Aorta (tissue), 5 donors: ENCODE results near the gene VWC2L. TPM values are rescaled to one million over a fixed set of nuclear protein-coding genes. Genes with fewer than 3 reads are reported as not detected.
A peak's percentile ranks its signal among the peaks of the same experiment; 100 is the strongest.

Experiments used
- ATAC-seq: fragments of 200-7000 bp; cut with Tn5 transposase; one replicate; pipeline ENCODE4 v1.9.1; 2022; ENCODE audit warnings: moderate library complexity; ENCODE audit not compliant: low FRiP score
- DNase-seq, 2 donors: peaks; one replicate each; pipeline ENCODE4 v3.0.0-alpha.2; 2020
- H3K27ac ChIP-seq, 2 donors: one replicate each; pipeline ENCODE4 v1.5.1; 2013; ENCODE audit warnings: low read length in 2 of 2, mild to moderate bottlenecking in 2 of 2, moderate library complexity in 2 of 2, control low read depth in 1 of 2, inconsistent platforms in 1 of 2, low read depth in 1 of 2
- H3K27me3 ChIP-seq, 2 donors: one replicate each; pipeline ENCODE4 v1.6.1; 2013; ENCODE audit warnings: control low read depth in 1 of 2, low read length in 1 of 2, mild to moderate bottlenecking in 1 of 2, moderate library complexity in 1 of 2; ENCODE audit not compliant: insufficient read depth in 2 of 2, control insufficient read depth in 1 of 2
- H3K36me3 ChIP-seq, 2 donors: one replicate each; pipeline ENCODE4 v1.6.1; 2013; ENCODE audit warnings: control low read depth in 1 of 2, low read length in 1 of 2, mild to moderate bottlenecking in 1 of 2; ENCODE audit not compliant: insufficient read depth in 2 of 2, control insufficient read depth in 1 of 2
- H3K4me1 ChIP-seq, 2 donors: one replicate each; pipeline ENCODE4 v1.6.1; 2013; ENCODE audit warnings: low read length in 2 of 2, control low read depth in 1 of 2, mild to moderate bottlenecking in 1 of 2, moderate library complexity in 1 of 2; ENCODE audit not compliant: insufficient read depth in 2 of 2, control insufficient read depth in 1 of 2
- H3K4me3 ChIP-seq, 2 donors: one replicate each; pipeline ENCODE4 v1.5.1; 2013; ENCODE audit warnings: low read length in 2 of 2, control low read depth in 1 of 2, mild to moderate bottlenecking in 1 of 2
- H3K9me3 ChIP-seq: one replicate; pipeline ENCODE4 v1.6.1; 2013; ENCODE audit warnings: mild to moderate bottlenecking, low read length; ENCODE audit not compliant: control insufficient read depth
- WGBS, 2 donors: extraction: QIAGEN DNeasy Blood & Tissue Kit; methylation state at CpG; one replicate each; pipeline ENCODE4 v1.1.7; 2013; 5-methylcytosine and 5-hydroxymethylcytosine counted together
- intact Hi-C, 2 donors: fragments of 100-400 bp; cut with DNase I; formaldehyde crosslinking; loops; one replicate each; pipeline versions ENCODE4 v1.14.2 to v1.15.0; 2022
- polyA plus RNA-seq, 2 donors: library from polyadenylated mRNA; stranded (reverse); fragments of 200-250 nt; gene quantifications; one replicate each; pipeline ENCODE4 v1.2.3, GENCODE V29; 2013
- total RNA-seq, 2 donors: library from RNA; stranded (reverse); fragmentation: NEBNext Ultra II Directional; extraction: Animal tissue kit (Norgen Biotek cat#: 25700); gene quantifications; one replicate each; pipeline ENCODE4 v1.2.1, GENCODE V29; 2021
- donor health status: healthy with polysubstance abuse.
- donor health status: Bipolar disorder and iron deficiency.
- donor health status: DM: no; HTN: no; CAD: no.
- donor health status: DM: no; HTN: no; CAD: no.
- donor health status: DM: yes; HTN: yes; CAD: no.

Gene VWC2L
- total and polyA plus RNA-seq, 4 donors, result not detected

- H3K27ac ChIP-seq, result no peak overlapping the region
- intact Hi-C loops, result no loop called here
- ATAC-seq (no peak), DNase-seq (no peak)
- H3K4me3 ChIP-seq, result no peak overlapping the region
- H3K9me3 ChIP-seq, result no peaks in the 10 kb centered on the region
- H3K27me3 ChIP-seq, result no peaks in the 10 kb centered on the region
- H3K4me1 ChIP-seq, result no peaks in the 10 kb centered on the region
- no peaks in the 10 kb centered on the region for H3K36me3 ChIP-seq
- WGBS, 2 donors, result 84 to 87% methylated on average over 4 of the region's 4 CpGs
Measured at GRCh38 chr2:214450118-214450894, 39.5 kb downstream of the VWC2L start.

- Histone ChIP-seq H3K9me3 (no peaks in the 10 kb centered on the region), H3K36me3 (no peaks in the 10 kb centered on the region), H3K27me3 (no peaks in the 10 kb centered on the region), H3K4me1 (no peaks in the 10 kb centered on the region), H3K27ac (no peak overlapping the region), H3K4me3 (no peak overlapping the region)
- intact Hi-C loops, result no loop called here
- ATAC-seq (no peak), DNase-seq (no peak)
- 69 to 73% methylated on average over 2 of the region's 2 CpGs for WGBS, 2 donors
Measured at GRCh38 chr2:214451516-214452275, 40.8 kb downstream of the VWC2L start.

GRCh38 chr2:214465363-214466146, 54.7 kb downstream of the VWC2L start:
- DNase-seq (peak in 1 of 2 donors; percentile 53), ATAC-seq (peak; percentile 53)
- Histone ChIP-seq H3K4me3 (no peak overlapping the region), H3K9me3 (peaks cover 1% of the 10 kb centered on the region), H3K4me1 (no peaks in the 10 kb centered on the region), H3K27ac (peak overlapping the region in 1 of 2 donors; percentile 20), H3K27me3 (no peaks in the 10 kb centered on the region), H3K36me3 (no peaks in the 10 kb centered on the region)
- WGBS, 2 donors, result 25 to 36% methylated on average over 3 of the region's 3 CpGs
- intact Hi-C loops, result no loop called here

GRCh38 chr2:214469728-214470127, 58.9 kb downstream of the VWC2L start:
- intact Hi-C loops, result no loop called here

GRCh38 chr2:214471382-214471781, 60.5 kb downstream of the VWC2L start:
- WGBS, 2 donors, result 83 to 93% methylated on average over 1 of the region's 1 CpG

More at GRCh38 chr2:214469728-214470127, 58.9 kb downstream of the VWC2L start:
- 78 to 86% methylated on average over 3 of the region's 3 CpGs for WGBS, 2 donors
- ATAC-seq (no peak), DNase-seq (no peak)
- no peaks in the 10 kb centered on the region for H3K27me3 ChIP-seq
- H3K4me1 ChIP-seq, result no peaks in the 10 kb centered on the region
- H3K36me3 ChIP-seq, result no peaks in the 10 kb centered on the region
- H3K4me3 ChIP-seq, result no peak overlapping the region
- no peak overlapping the region for H3K27ac ChIP-seq
- H3K9me3 ChIP-seq, result no peaks in the 10 kb centered on the region

GRCh38 chr2:214471990-214472389, 61.1 kb downstream of the VWC2L start:
- ATAC-seq, result no peak

More at GRCh38 chr2:214471382-214471781, 60.5 kb downstream of the VWC2L start:
- ATAC-seq (no peak), DNase-seq (no peak)
- Histone ChIP-seq H3K27me3 (no peaks in the 10 kb centered on the region), H3K27ac (no peak overlapping the region), H3K9me3 (no peaks in the 10 kb centered on the region), H3K36me3 (no peaks in the 10 kb centered on the region), H3K4me3 (no peak overlapping the region), H3K4me1 (no peaks in the 10 kb centered on the region)
- intact Hi-C loops, result no loop called here

DNA sequence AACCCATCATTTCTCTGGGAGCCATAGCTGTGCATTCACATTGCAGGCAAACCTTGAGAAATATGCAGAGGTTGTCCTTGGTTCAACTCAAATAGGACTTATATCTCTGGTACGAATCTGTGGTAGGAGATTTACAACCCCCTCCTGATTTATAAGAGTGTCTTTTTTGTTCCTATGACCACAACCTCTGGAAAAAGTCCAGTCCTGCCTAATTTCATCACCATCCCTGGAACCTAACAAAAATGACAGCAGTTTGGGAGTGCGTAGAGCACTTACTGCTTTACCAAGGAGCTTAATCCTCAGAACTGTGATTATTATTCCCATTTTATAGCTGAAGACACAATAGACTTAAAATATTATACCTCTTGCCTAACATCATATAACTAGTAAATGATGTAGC, 66.5 kb downstream of the VWC2L start:
- ATAC-seq, result no peak
- no peak overlapping the region for H3K4me3 ChIP-seq

More at GRCh38 chr2:214471990-214472389, 61.1 kb downstream of the VWC2L start:
- no peak overlapping the region for H3K4me3 ChIP-seq
- H3K27ac ChIP-seq, result no peak overlapping the region
- H3K36me3 ChIP-seq, result no peaks in the 10 kb centered on the region
- 78 to 83% methylated on average over 1 of the region's 1 CpG for WGBS, 2 donors
- intact Hi-C loops, result no loop called here
- no peaks in the 10 kb centered on the region for H3K9me3 ChIP-seq
- no peaks in the 10 kb centered on the region for H3K4me1 ChIP-seq
- no peak for DNase-seq
- no peaks in the 10 kb centered on the region for H3K27me3 ChIP-seq

DNA sequence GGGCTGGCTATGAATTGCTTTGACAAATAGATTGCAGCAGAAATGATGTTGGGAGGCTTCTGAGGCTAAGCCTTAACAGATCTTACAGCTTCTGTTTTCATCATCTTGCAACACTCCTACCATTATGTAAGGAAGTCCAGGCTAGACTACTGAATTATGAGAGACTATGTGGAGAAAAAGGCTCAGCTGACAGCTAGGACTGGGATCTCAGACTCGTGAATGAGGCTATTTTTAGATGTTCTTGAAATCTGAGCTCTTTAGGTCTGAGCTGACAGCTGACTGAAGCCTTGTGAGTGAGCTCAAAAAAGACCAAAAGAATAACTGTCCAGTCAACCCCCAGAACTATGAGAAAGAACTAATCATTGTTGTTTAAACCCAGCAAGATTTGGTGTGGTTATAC, 70.3 kb downstream of the VWC2L start:
- Histone ChIP-seq H3K4me1 (peaks cover 0 to 6% of the 10 kb centered on the region in 2 donors), H3K9me3 (no peaks in the 10 kb centered on the region), H3K27ac (no peak overlapping the region), H3K27me3 (no peaks in the 10 kb centered on the region), H3K36me3 (no peaks in the 10 kb centered on the region), H3K4me3 (no peak overlapping the region)
- 0 to 3% methylated on average over 1 of the region's 1 CpG for WGBS, 2 donors
- ATAC-seq, result peak; percentile 66
- intact Hi-C loops, result no loop called here
- DNase-seq, result no peak

More for the DNA sequence above, 66.5 kb downstream of the VWC2L start:
- WGBS, 2 donors, result 47 to 55% methylated on average over 2 of the region's 2 CpGs
- no peaks in the 10 kb centered on the region for H3K27me3 ChIP-seq
- no peaks in the 10 kb centered on the region for H3K9me3 ChIP-seq
- H3K27ac ChIP-seq, result no peak overlapping the region
- intact Hi-C loops, result no loop called here
- no peak for DNase-seq
- no peaks in the 10 kb centered on the region for H3K36me3 ChIP-seq
- H3K4me1 ChIP-seq, result peaks cover 0 to 4% of the 10 kb centered on the region in 2 donors
